H1 (cell line): ENCODE results near the gene FNDC5. TPM values are rescaled to one million over a fixed set of nuclear protein-coding genes. Genes with fewer than 3 reads are reported as not detected.
A peak's percentile ranks its signal among the peaks of the same experiment; 100 is the strongest.

ENCODE experiments used
- ASH2L ChIP-seq: fragments of 200-600, 300-600 bp; sonication (generic); IDR thresholded peaks from one replicate; pipeline ENCODE4 v1.7.1; 2017; ENCODE audit warnings: low read length
- ATF2 ChIP-seq: IDR thresholded peaks from 2 replicates; pipeline ENCODE4 v1.6.1; 2012; ENCODE audit warnings: low read length, inconsistent platforms
- ATF3 ChIP-seq: IDR thresholded peaks from 2 replicates; pipeline ENCODE4 v1.6.1; 2011; ENCODE audit warnings: low read depth, mild to moderate bottlenecking, low read length; ENCODE audit not compliant: insufficient read depth
- BACH1 ChIP-seq: IDR thresholded peaks from 2 replicates; pipeline ENCODE4 v1.6.1; 2012; ENCODE audit warnings: low read length, improper control_type of control experiment
- CEBPB ChIP-seq: IDR thresholded peaks from 2 replicates; pipeline ENCODE4 v1.6.1; 2012; ENCODE audit warnings: low read depth, low read length
- CHD2 ChIP-seq: IDR thresholded peaks from 2 replicates; pipeline ENCODE4 v1.6.1; 2012; ENCODE audit warnings: low read length, improper control_type of control experiment
- EGR1 ChIP-seq: IDR thresholded peaks from 2 replicates; pipeline ENCODE4 v1.6.1; 2011; ENCODE audit warnings: low read depth, low read length, borderline replicate concordance
- FOSL1 ChIP-seq: IDR thresholded peaks from 2 replicates; pipeline ENCODE4 v1.6.1; 2011; ENCODE audit warnings: mild to moderate bottlenecking, low read depth, low read length, moderate library complexity; ENCODE audit not compliant: insufficient read depth
- GTF2F1 ChIP-seq: IDR thresholded peaks from 2 replicates; pipeline ENCODE4 v1.6.1; 2012; ENCODE audit warnings: low read depth, low read length, improper control_type of control experiment, borderline replicate concordance
- JUN ChIP-seq: IDR thresholded peaks from 2 replicates; pipeline ENCODE4 v1.6.1; 2011; ENCODE audit warnings: low read depth, mild to moderate bottlenecking, improper control_type of control experiment, low read length
- JUND ChIP-seq: IDR thresholded peaks from 2 replicates; pipeline ENCODE4 v1.6.1; 2011; ENCODE audit warnings: mild to moderate bottlenecking, improper control_type of control experiment, low read length
- MAX ChIP-seq: IDR thresholded peaks from 2 replicates; pipeline ENCODE4 v1.6.1; 2012; ENCODE audit warnings: inconsistent platforms
- NANOG ChIP-seq: IDR thresholded peaks from 2 replicates; pipeline ENCODE4 v1.6.1; 2011; ENCODE audit warnings: low read length, low read depth, mild to moderate bottlenecking, inconsistent platforms; ENCODE audit not compliant: insufficient read depth, poor library complexity, severe bottlenecking
- PHF8 ChIP-seq: fragments of 200-600 bp; sonication (generic); conservative IDR thresholded peaks from 2 replicates; pipeline ENCODE4 v1.7.1; 2012; ENCODE audit warnings: low read depth, mild to moderate bottlenecking, inconsistent platforms, low read length, moderate library complexity
- POLR2A ChIP-seq, 2 experiments: IDR thresholded peaks; 1 replicate in 1 of 2; 2 replicates in 1 of 2; pipeline ENCODE4 v1.6.1; 2011; ENCODE audit warnings: low read depth in 2 of 2, low read length in 2 of 2, mild to moderate bottlenecking in 2 of 2; ENCODE audit errors: control extremely low read depth in 1 of 2
- RBBP5 ChIP-seq: IDR thresholded peaks from 2 replicates; pipeline ENCODE4 v1.7.1; 2012; ENCODE audit warnings: low read depth, mild to moderate bottlenecking, inconsistent platforms, low read length, moderate library complexity, borderline replicate concordance
- RFX5 ChIP-seq: IDR thresholded peaks from 2 replicates; pipeline ENCODE4 v1.6.1; 2011; ENCODE audit warnings: low read depth, low read length, improper control_type of control experiment, borderline replicate concordance
- SIN3A ChIP-seq, 2 experiments: IDR thresholded peaks in 1 of 2; conservative IDR thresholded peaks in 1 of 2; 2 replicates each; pipeline ENCODE4 v1.6.1; 2011 to 2012; ENCODE audit warnings: low read length in 2 of 2, improper control_type of control experiment in 1 of 2, low read depth in 1 of 2, mild to moderate bottlenecking in 1 of 2
- SRF ChIP-seq: IDR thresholded peaks from 2 replicates; pipeline ENCODE4 v1.6.1; 2011; ENCODE audit warnings: mild to moderate bottlenecking, low read depth, low read length, moderate library complexity
- TAF1 ChIP-seq: IDR thresholded peaks from 2 replicates; pipeline ENCODE4 v1.6.1; 2011; ENCODE audit warnings: mild to moderate bottlenecking, low read depth, low read length
- TEAD4 ChIP-seq: IDR thresholded peaks from 2 replicates; pipeline ENCODE4 v1.6.1; 2012; ENCODE audit warnings: low read depth, low read length, inconsistent platforms, mixed read lengths
- YY1 ChIP-seq: IDR thresholded peaks from 2 replicates; pipeline ENCODE4 v1.6.1; 2011; ENCODE audit warnings: low read depth, mild to moderate bottlenecking, low read length
- polyA plus RNA-seq, 7 experiments: library from polyadenylated mRNA; depleted of rRNA in 3 of 7; stranded (reverse) in 5 of 7; unstranded in 2 of 7; fragments of >200 nt in 5 of 7; fragments of 200-250 nt in 2 of 7; gene quantifications; 1 replicate in 5 of 7; 2 replicates in 1 of 7; 4 replicates in 1 of 7; pipeline versions ENCODE4 v1.2.1 to v1.2.3, GENCODE V29; 2011 to 2013; ENCODE audit warnings: missing spikeins in 2 of 7, mixed read lengths in 2 of 7
- total RNA-seq: library from RNA; stranded (reverse); fragmentation: NEBNext Ultra II Directional; extraction: Animal tissue kit (Norgen Biotek cat#: 25700); gene quantifications from 2 replicates; pipeline ENCODE4 v1.2.1, GENCODE V29; 2021

The FNDC5 gene
- total and polyA plus RNA-seq, 2 of the 8 experiments (the other 6 are each of a cell fraction or from before 2014, with no cell fraction given), result 1.8 to 2.0 TPM

GRCh38 chr1:32892368-32893197 is 21.9 kb upstream of the FNDC5 start (continued):
- TF ChIP-seq ATF2 (no peak), YY1 (peak; percentile 25; the same call in 1 of the 2 replicates), JUN (no peak), FOSL1 (0 out of 2 replicates have a peak, but pooled peaks have one; percentile 45), RBBP5 (0 out of 2 replicates have a peak, but pooled peaks have one; percentile 8), CEBPB (no peak), RFX5 (no peak), TEAD4 (0 out of 2 replicates have a peak, but pooled peaks have one; percentile 15), ATF3 (no peak), JUND (0 out of 2 replicates have a peak, but pooled peaks have one; percentile 47), PHF8 (no peak), EGR1 (no peak), BACH1 (no peak), TAF1 (peak; percentile 14; the same call in 1 of the 2 replicates), SIN3A (conservative IDR thresholded peaks at IDR 0.05 in 1 of 2, IDR thresholded peaks at IDR 0.05 in 1 of 2; ENCODE audit: low read depth in 1 of 2, low read length in 2 of 2) (0 out of 4 replicates have a peak, but pooled peaks of 1 of the 2 experiments have one; percentile 23), GTF2F1 (peak; percentile 9; the same call in 1 of the 2 replicates), SRF (peak; percentile 29; the same call in 1 of the 2 replicates), NANOG (no peak), CHD2 (no peak), MAX (peak; percentile 100), POLR2A (IDR thresholded peaks at IDR 0.05; ENCODE audit: control extremely low read depth in 1 of 2, low read depth in 2 of 2, low read length in 2 of 2) (no peak; a peak in 1 of 3 replicates), ASH2L (no peak)
